Esophagus muscularis mucosa (tissue), 4 donors: ENCODE measurements around the gene STRN4. TPM values are rescaled to one million over a fixed set of nuclear protein-coding genes. Genes with fewer than 3 reads are reported as not detected.

ENCODE experiments used
- DNase-seq: peaks from one replicate; pipeline ENCODE4 v3.0.0-alpha.2; 2017; ENCODE audit errors: extremely low spot score
- H3K27ac ChIP-seq, 4 donors: fragments of 200-600 bp; sonication (generic); replicated peaks in 1 of 4; 1 replicate in 3 of 4; 2 replicates in 1 of 4; pipeline ENCODE4 v1.5.1; 2016 to 2019; ENCODE audit warnings: mild to moderate bottlenecking in 1 of 4
- H3K27me3 ChIP-seq, 4 donors: fragments of 200-600 bp; sonication (generic); one replicate each; pipeline versions ENCODE4 v1.5.1 to v1.6.0; 2016 to 2019
- H3K36me3 ChIP-seq, 4 donors: fragments of 200-600 bp; sonication (generic); one replicate each; pipeline ENCODE4 v1.5.1; 2016 to 2019
- H3K4me1 ChIP-seq, 4 donors: fragments of 200-600 bp; sonication (generic); one replicate each; pipeline ENCODE4 v1.5.1; 2016 to 2019
- H3K4me3 ChIP-seq, 4 donors: fragments of 200-600 bp; sonication (generic); 1 replicate in 2 of 4; 2 replicates in 2 of 4; pipeline ENCODE4 v1.5.1; 2016 to 2019; ENCODE audit warnings: mild to moderate bottlenecking in 4 of 4, moderate library complexity in 1 of 4
- H3K9me3 ChIP-seq, 4 donors: fragments of 200-600 bp; sonication (generic); 1 replicate in 3 of 4; 2 replicates in 1 of 4; pipeline ENCODE4 v1.5.1; 2016 to 2019
- CTCF ChIP-seq, 3 experiments: fragments of 200-600 bp in 2 of 3; fragments of 450-650 bp in 1 of 3; sonication (generic) in 2 of 3; IDR thresholded peaks; one replicate each; pipeline ENCODE4 v1.5.1; 2017 to 2019; ENCODE audit warnings: antibody characterized with exemption in 3 of 3, mild to moderate bottlenecking in 2 of 3, moderate library complexity in 1 of 3
- EP300 ChIP-seq: sonication (generic); formaldehyde crosslinking; IDR thresholded peaks from one replicate; pipeline ENCODE4 v1.6.1; 2017; ENCODE audit warnings: antibody characterized with exemption
- POLR2A ChIP-seq: fragments of 450-650 bp; IDR thresholded peaks from one replicate; pipeline ENCODE4 v1.6.1; 2017; ENCODE audit warnings: antibody characterized with exemption, moderate library complexity, mild to moderate bottlenecking, low read depth
- POLR2AphosphoS5 ChIP-seq, 2 donors: sonication (generic); formaldehyde crosslinking; IDR thresholded peaks; one replicate each; pipeline ENCODE4 v1.6.1; 2017; ENCODE audit warnings: antibody characterized with exemption in 2 of 2
- WGBS: methylation state at CpG from one replicate; pipeline ENCODE4 v1.1.5; 2018; 5-methylcytosine and 5-hydroxymethylcytosine counted together
- intact Hi-C: fragments of 100-400 bp; cut with DNase I; formaldehyde crosslinking; loops from one replicate; pipeline ENCODE4 v1.15.1; 2023
- total RNA-seq, 4 donors: library from RNA; depleted of rRNA; stranded (reverse); fragments of >200 nt; gene quantifications; one replicate each; pipeline versions ENCODE4 v1.1.0 to v1.2.1, GENCODE V29; 2016

Gene STRN4
- total RNA-seq, 4 donors from 2014 or later = 85.2 to 119 (median 101) TPM

DNA sequence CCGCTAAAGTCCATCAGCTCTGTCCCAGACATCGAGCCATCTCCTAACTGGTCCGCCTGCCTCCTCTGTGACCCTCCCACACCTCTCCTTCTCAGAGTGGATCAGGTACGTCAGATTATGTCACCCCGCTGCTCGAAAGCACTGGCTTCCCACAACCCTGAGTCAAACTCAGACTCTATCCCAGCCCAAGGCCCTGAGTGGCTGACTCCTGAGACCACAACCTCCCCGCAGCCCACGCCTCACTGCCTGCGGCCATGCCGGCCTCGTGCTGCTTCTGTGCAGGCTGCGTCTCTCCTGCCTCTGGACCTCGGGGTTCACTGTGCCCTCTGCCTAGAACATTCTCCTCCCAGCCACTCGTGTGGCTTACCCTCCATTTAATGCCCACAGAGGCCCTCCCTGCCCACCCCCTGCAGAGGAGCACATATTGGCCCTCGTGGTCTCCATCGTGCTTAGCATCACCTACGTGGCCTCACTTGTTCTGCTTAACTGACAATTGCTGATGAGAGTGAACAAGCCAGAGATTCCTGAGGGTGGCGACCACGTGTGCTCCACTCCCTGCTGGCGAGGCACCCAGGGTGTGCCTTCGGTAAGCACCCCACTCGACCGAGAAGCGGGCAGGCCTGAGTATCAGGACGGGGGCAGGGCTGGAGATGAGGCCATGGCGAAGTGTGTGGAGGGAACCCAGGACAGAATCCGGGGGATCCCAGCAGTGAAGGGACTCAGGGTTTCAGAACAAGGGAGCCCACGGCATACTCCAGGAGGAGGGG is 13.9 kb downstream of the STRN4 start:
- no peak for TF ChIP-seq POLR2A
- no peak for TF ChIP-seq EP300
- TF ChIP-seq POLR2AphosphoS5 (IDR thresholded peaks at IDR 0.05) = no peak
- TF ChIP-seq CTCF (IDR thresholded peaks at IDR 0.05) = no peak
- Histone ChIP-seq H3K9me3 (no peaks in the 10 kb centered on the region), H3K36me3 (peaks cover 37 to 98% (median 94%) of the 10 kb centered on the region in 4 donors), H3K4me1 (peaks cover 31 to 71% (median 46%) of the 10 kb centered on the region in 4 donors), H3K4me3 (no peak overlapping the region), H3K27ac (no peak overlapping the region), H3K27me3 (no peaks in the 10 kb centered on the region)
- intact Hi-C loops = no loop called here
- WGBS = 85% methylated on average over 17 of the region's 28 CpGs
- DNase-seq = no peak

- no peak overlapping the region for H3K4me3 ChIP-seq
- H3K9me3 ChIP-seq = no peaks in the 10 kb centered on the region
- H3K27ac ChIP-seq = no peak overlapping the region
- H3K4me1 ChIP-seq = peaks cover 26 to 68% (median 46%) of the 10 kb centered on the region in 4 donors
- DNase-seq = no peak
- peaks cover 38 to 98% (median 94%) of the 10 kb centered on the region in 4 donors for H3K36me3 ChIP-seq
- WGBS = 78% methylated on average over 14 of the region's 14 CpGs
- H3K27me3 ChIP-seq = no peaks in the 10 kb centered on the region
- intact Hi-C loops = no loop called here
- no peak for TF ChIP-seq POLR2A
- TF ChIP-seq EP300 = no peak
- no peak for TF ChIP-seq CTCF (IDR thresholded peaks at IDR 0.05)
- no peak for TF ChIP-seq POLR2AphosphoS5 (IDR thresholded peaks at IDR 0.05)
Observed at GRCh38 chr19:46731584-46731983, 14.7 kb downstream of the STRN4 start.

GRCh38 chr19:46731007-46731501 is 15.2 kb downstream of the STRN4 start:
- peaks cover 20 to 63% (median 46%) of the 10 kb centered on the region in 4 donors for H3K4me1 ChIP-seq
- intact Hi-C loops = no loop called here
- DNase-seq = no peak

GRCh38 chr19:46730595-46730994 is 15.7 kb downstream of the STRN4 start:
- H3K9me3 ChIP-seq = no peaks in the 10 kb centered on the region
- TF ChIP-seq POLR2AphosphoS5 (IDR thresholded peaks at IDR 0.05) (no peak), CTCF (IDR thresholded peaks at IDR 0.05) (no peak), EP300 (no peak), POLR2A (no peak)
- WGBS = 90% methylated on average over 14 of the region's 14 CpGs
- H3K36me3 ChIP-seq = peaks cover 43 to 100% (median 97%) of the 10 kb centered on the region in 4 donors
- H3K4me3 ChIP-seq = no peak overlapping the region
- H3K4me1 ChIP-seq = peaks cover 16 to 59% (median 48%) of the 10 kb centered on the region in 4 donors
- no peak overlapping the region for H3K27ac ChIP-seq
- no peaks in the 10 kb centered on the region for H3K27me3 ChIP-seq
- intact Hi-C loops = no loop called here
- DNase-seq = no peak

More at GRCh38 chr19:46731007-46731501, 15.2 kb downstream of the STRN4 start:
- H3K36me3 ChIP-seq = peaks cover 43 to 100% (median 97%) of the 10 kb centered on the region in 4 donors
- TF ChIP-seq EP300 = no peak
- no peak for TF ChIP-seq CTCF (IDR thresholded peaks at IDR 0.05)
- TF ChIP-seq POLR2A = no peak
- TF ChIP-seq POLR2AphosphoS5 (IDR thresholded peaks at IDR 0.05) = no peak
- H3K4me3 ChIP-seq = no peak overlapping the region
- no peaks in the 10 kb centered on the region for H3K9me3 ChIP-seq
- no peaks in the 10 kb centered on the region for H3K27me3 ChIP-seq
- H3K27ac ChIP-seq = no peak overlapping the region
- WGBS = 63% methylated on average over 13 of the region's 14 CpGs
